Fibroblast of villous mesenchyme (primary cell): ENCODE data around the gene XRCC6. TPM values are rescaled to one million over a fixed set of nuclear protein-coding genes. Genes with fewer than 3 reads are reported as not detected.
"Not testable (repeated sequence)": the region's sequence is repeated elsewhere in the genome, so short reads cannot be mapped to it uniquely, and the experiment has no call there.

Source experiments
- DNase-seq: peaks from one replicate; pipeline ENCODE4 v3.0.0-alpha.2; 2010; ENCODE audit warnings: low read depth
- H3K4me3 ChIP-seq: 2 replicates; pipeline ENCODE4 v1.5.1; 2011; ENCODE audit warnings: low read depth, mild to moderate bottlenecking, low read length
- total RNA-seq: library from RNA; depleted of rRNA; stranded (reverse); fragments of >200 nt; gene quantifications from 2 replicates; pipeline ENCODE4 v1.2.3, GENCODE V29; 2012
- TF ChIP-seq, protein P1 (sequence below): IDR thresholded peaks from 2 replicates; pipeline ENCODE4 v1.5.1; 2012; ENCODE audit warnings: low read depth, mild to moderate bottlenecking, low read length; ENCODE audit not compliant: insufficient read depth

XRCC6 gene
- total RNA-seq, 1 donor, result 350 TPM

DNA sequence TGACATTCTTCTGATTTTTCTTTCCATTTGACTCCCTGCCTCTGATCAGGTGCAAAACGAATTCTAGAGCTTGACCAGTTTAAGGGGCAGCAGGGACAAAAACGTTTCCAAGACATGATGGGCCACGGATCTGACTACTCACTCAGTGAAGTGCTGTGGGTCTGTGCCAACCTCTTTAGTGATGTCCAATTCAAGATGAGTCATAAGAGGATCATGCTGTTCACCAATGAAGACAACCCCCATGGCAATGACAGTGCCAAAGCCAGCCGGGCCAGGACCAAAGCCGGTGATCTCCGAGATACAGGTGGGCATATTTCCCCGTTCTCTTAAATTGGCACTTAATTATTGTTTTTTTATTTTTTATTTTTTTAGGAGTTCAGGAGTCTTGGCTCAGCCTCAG, 15.4 kb downstream of the XRCC6 start:
- DNase-seq, result no peak

DNA sequence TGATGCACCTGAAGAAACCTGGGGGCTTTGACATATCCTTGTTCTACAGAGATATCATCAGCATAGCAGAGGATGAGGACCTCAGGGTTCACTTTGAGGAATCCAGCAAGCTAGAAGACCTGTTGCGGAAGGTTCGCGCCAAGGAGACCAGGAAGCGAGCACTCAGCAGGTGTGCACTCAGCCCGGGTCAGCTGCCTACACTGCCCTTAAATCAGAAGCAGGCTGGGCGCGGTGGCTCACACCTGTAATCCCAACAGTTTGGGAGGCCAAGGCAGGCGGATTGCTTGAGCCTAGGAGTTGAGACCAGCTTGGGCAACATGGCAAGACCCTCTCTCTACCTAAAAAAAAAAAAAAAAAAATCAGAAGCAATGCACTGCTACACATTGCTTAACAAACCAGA, 16.5 kb downstream of the XRCC6 start:
- not testable (repeated sequence) for H3K4me3 ChIP-seq

More for the DNA sequence above, 15.4 kb downstream of the XRCC6 start:
- TF ChIP-seq, protein P1, sequence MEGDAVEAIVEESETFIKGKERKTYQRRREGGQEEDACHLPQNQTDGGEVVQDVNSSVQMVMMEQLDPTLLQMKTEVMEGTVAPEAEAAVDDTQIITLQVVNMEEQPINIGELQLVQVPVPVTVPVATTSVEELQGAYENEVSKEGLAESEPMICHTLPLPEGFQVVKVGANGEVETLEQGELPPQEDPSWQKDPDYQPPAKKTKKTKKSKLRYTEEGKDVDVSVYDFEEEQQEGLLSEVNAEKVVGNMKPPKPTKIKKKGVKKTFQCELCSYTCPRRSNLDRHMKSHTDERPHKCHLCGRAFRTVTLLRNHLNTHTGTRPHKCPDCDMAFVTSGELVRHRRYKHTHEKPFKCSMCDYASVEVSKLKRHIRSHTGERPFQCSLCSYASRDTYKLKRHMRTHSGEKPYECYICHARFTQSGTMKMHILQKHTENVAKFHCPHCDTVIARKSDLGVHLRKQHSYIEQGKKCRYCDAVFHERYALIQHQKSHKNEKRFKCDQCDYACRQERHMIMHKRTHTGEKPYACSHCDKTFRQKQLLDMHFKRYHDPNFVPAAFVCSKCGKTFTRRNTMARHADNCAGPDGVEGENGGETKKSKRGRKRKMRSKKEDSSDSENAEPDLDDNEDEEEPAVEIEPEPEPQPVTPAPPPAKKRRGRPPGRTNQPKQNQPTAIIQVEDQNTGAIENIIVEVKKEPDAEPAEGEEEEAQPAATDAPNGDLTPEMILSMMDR, result no peak
- no peak overlapping the region for H3K4me3 ChIP-seq

DNA sequence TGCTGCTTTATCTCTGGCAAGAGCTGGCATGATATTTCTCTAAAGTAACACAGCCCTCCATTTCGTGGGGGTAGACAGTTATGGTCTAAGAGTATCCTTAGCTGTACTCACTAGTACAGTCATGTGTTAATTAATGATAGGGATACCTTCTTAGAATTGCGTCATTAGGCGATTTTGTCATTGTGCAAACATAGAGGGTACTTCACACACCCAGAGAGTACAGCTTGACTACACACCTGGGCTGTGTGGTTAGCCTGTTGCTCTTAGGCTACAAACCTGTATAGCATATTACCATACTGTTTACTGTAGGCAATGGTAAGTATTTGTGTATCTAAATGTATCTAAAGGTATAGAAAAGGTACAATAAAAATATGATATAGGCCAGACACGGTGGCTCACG, 17.0 kb downstream of the XRCC6 start:
- TF ChIP-seq, protein P1, result no peak
- H3K4me3 ChIP-seq, result no peak overlapping the region
- DNase-seq, result no peak

More for the DNA sequence above, 16.5 kb downstream of the XRCC6 start:
- DNase-seq, result not testable (repeated sequence)

DNA sequence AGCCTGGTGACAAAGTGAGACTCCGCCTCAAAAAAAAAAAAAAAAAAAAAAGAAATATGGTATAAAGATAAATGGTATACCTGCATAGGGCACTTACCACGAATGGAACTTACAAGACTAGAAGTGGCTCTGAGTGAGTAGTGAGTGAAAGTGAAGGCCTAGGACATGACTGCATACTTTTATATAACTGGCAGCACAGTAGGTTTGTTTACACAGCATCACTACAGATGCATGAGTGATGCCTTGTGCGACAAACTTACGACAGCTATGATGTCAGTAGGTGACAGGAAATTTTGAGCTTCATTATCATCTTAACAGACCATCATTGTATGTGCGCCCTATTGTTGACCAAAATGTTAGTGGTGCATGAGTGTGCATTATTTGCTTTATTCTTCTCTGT, 17.7 kb downstream of the XRCC6 start:
- TF ChIP-seq, protein P1, result no peak
- no peak for DNase-seq
- H3K4me3 ChIP-seq, result no peak overlapping the region

DNA sequence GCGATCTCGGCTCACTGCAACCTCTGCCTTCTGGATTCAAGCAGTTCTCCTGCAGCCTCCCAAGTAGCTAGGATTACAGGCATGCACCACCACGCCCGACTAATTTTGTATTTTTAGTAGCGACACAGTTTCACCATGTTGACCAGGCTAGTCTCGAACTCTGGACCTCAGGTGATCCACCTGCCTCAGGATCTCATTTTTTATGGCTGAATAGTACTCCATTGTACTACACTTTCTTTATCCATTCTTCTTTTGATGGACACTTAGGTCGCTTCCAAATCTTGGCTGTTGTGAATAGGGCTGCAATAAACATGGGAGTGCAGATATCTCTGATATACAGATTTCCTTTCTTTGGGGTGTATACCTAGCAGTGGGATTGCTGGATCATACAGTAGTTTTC, 20.8 kb downstream of the XRCC6 start:
- DNase-seq, result no peak
- H3K4me3 ChIP-seq, result no peak overlapping the region
- TF ChIP-seq, protein P1, result no peak

DNA sequence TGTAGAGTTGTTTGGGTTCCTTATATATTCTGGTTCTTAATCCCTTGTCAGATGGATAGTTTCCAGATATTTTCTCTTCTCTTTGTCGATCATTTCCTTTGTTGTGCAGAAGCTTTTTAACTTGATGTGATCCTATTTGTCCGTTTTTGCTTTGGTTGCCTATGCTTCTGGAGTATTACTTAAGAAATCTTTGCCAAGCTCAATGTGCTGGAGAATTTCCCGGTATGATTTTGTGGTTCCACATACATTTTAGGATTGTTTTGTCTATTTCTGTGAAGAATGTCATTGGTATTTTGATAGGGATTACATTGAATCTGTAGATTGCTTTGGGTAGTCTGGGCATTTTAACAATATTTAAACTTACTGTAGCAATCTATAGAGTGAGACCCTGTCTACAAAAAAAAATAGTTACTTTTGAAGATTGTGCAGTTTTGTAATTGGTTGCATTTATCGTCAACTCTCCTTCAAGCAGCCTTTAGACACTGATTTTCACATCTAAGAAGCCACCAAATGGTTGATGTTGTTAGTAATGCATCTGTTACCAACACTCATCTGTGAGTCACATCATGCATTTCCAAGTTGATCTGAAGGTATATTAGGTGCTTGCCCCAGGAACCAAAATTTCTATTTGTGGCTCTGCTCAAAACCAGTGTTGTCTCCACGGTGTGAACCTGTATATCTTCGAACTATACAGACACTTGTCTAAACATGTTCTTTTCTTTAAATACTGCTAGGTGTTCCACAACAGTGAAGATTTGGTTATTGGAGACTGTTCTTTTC, 21.4 kb downstream of the XRCC6 start:
- no peak for DNase-seq
- H3K4me3 ChIP-seq, result no peak overlapping the region

DNA sequence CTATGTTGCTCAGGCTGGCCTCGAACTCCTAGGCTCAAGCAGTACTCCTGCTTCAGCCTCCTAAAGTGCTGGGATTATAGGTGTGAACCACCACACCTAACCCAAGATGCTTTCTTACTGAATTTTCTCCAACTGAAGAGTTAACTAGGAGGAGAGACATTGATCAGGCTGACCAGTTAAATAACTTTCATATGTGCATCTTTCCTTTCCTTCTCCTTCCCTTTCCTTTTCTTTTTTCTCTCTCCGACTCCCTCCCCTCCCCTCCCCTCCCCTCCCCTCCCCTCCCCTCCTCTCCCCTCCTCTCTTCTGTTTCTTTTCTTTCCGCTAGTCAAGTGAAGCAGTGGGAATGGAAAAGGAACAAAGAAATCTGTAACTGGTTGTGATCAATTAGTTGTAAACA, 26.7 kb downstream of the XRCC6 start:
- DNase-seq, result no peak
- TF ChIP-seq, protein P1, result no peak
- H3K4me3 ChIP-seq, result no peak overlapping the region

More for the DNA sequence above, 21.4 kb downstream of the XRCC6 start:
- TF ChIP-seq, protein P1, result no peak
